Measurements from ENCODE around the gene RFX8.
"Not testable (repeated sequence)": the region's sequence is repeated elsewhere in the genome, so short reads cannot be mapped to it uniquely, and the experiment has no call there.

Gene RFX8

DNA sequence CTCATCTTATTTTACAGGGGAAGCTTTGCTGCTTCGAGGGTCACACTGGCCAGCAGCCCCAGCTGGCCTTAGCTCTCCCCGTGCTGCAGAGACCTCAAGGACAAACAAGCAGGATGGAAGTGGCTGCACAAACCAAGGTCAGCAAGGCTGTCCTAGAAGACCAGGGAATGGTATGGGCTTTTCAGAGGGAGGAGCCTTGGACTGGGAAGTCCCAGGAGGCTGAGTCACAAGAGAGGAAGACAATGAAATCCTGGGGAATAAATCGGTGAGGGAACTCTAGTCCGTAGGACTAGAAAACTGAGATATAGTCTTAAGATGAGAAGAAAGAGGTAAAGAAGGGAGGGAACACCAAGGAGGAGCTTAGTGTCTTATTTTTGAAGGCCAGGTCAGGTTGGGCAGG, 103.3 kb downstream of the RFX8 start:
- DNase-seq, result no peak

DNA sequence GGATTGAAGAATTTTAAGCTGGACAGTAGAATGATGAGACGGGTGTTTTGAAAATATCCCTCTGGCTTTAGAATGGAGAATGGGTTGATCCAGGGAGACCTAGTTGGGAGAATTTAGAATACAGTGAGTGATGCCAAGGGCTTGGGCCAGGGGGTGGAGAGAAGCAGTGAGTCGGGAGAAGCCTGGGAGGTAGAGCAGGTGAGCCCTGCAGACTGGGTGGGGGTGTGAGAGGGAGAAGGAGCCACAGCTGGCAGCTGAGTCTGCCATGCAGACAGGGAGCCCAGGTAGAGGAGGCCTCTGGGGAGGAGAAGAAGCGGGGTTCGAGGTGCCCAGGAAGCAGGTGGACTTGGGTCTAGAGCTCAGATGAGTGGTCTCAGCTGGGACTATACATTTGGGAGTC, 105.8 kb downstream of the RFX8 start:
- no peak for DNase-seq

DNA sequence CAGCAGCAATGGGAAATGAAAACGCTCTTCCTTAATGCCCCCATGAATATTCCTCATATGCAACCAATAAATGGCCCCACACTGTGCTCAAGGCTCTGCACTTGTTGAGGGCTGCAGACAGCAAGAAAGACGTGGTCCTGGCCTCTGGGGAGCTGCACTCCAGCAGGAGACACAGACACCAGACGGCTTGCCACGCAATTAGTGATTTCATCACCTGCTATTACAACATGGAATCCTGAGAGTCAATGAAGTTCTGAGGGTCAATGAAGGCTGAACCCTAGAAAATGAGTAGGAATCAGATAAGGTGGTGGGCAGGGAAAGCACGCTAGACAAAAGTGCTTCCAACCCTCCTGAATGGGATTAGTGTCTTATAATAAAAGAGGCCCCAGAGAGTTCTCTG, 106.5 kb downstream of the RFX8 start:
- DNase-seq, result no peak

DNA sequence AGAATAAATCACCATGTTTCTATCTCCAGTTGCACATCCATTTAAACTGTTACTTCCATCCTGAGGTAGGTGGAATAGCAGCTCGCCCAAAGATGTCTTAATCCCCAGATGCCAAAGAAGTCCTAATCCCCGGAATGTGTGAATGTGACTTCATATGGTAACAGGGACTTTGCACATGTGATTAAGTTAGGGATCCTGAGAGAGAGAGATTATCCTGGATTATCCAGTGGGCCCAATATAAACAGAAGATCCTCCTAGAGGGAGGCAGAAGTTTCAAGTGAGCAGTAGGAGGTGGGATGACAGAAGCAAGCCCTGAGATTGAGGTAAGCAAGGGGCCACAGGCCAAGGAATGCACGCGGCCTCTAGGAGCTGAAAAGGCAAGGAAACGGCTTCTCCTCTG, 107.4 kb downstream of the RFX8 start:
- DNase-seq, result no peak

DNA sequence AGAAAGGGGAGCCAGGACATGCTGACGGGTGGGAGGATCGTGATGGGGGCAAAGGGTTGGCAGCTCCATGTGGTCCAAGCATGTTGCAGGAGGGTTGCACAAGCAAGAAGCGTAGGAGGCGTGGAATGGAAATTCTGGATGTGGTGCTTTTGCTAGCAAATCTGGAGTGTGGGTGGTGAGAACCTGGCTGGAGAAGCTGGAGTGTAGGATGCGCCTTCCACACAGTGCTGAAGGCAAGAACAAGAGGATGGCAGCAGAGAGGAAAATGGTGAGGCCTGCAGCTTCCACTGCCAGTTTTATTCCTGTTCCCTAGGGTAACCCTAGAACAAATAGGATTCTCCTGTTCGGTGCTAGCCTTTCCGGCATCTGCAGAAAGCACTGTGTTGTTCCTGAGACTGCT, 110.0 kb downstream of the RFX8 start:
- no peak for DNase-seq

DNA sequence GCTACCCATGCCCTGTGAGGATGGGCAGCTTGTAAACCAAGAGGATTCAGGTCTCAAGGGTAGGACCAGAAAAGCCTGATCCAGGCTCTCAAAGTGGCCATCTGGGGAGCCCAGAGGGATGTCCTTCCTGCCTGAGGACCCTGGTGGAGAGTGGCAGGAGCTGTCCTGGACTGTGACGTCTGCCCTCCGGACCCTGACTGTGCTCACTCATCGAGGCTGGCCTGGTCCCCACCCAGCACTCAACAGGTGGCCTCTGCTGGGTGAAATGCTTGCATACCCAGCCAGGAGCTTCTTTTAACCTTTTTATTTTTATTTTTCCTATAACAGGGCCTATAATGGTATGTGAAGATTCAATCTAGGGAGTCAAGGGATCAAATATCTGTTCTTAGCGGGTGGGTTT, 112.1 kb downstream of the RFX8 start:
- DNase-seq, result no peak

DNA sequence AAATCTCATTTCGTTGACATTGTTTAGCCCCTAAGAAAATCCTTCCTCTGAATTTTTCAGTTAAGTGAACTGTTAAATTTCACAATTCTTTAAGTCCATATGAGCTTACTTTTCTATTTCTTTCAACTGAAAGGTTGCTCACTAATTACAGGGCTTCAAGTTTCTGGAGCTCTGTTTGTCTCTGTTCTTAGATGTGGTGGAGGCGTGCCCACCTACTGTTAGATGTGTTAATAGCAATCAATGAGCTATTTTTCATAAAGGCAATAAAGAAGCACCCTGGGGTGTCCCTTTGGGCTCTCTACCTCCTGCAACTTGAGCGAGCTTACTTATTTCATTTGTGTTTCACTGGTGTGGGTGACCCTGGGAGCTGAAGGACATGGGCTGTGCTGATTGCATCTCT, 112.6 kb downstream of the RFX8 start:
- no peak for DNase-seq

DNA sequence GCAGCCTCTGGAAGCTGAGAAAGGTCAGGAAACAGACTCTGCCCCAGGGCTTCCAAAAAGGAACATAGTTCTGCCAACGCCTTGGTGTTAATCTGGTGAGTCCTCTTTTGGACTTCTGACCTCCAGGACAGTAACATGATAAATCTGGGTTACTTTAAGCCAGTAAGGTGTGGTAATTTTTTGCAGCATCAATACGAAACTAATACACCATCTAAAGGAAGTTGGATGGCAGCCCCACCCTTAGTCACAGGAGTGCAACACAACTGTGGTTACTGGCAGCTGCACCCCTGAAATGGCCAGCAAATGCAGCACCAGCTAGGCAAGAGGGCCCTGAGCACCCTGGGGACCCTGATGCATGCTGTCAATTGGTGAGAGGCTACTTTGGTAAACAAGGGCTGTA, 113.4 kb downstream of the RFX8 start:
- DNase-seq, result no peak

DNA sequence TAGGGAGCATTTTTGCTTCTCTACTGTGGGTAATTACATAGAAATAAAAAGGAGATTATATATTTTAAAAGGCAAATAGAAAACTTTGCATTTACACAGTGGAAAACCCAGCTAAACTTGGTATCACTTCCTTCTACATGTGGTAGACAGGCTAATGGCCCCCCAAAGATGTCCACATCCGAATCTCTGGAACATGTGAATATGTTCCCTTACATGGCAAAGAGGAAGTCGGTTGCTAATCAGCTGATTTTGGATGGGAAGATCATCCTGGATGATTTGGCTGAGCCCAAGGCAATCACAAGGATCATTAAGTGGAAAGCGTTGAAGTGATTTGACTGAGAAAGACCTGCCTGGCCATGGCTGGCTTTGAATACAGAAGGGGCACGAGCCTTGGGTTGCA, 113.8 kb downstream of the RFX8 start:
- no peak for DNase-seq

DNA sequence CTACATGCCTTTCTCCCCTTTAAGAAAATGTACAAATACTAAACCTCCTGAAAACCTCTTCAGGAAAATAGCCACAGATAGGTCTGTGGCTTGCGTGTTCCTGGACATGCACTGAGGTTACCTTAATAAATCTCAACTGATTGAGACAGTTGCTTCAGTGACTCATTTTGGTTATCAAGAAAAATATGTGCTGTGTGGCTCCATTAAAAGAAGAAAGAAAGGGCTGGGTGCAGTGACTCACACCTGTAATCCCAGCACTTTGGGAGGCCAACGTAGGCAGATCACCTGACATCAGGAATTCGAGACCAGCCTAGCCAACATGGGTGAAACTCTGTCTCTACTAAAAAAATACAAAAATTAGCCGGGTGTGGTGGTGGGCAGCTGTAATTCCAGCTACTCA, 114.7 kb downstream of the RFX8 start:
- no peak for DNase-seq

DNA sequence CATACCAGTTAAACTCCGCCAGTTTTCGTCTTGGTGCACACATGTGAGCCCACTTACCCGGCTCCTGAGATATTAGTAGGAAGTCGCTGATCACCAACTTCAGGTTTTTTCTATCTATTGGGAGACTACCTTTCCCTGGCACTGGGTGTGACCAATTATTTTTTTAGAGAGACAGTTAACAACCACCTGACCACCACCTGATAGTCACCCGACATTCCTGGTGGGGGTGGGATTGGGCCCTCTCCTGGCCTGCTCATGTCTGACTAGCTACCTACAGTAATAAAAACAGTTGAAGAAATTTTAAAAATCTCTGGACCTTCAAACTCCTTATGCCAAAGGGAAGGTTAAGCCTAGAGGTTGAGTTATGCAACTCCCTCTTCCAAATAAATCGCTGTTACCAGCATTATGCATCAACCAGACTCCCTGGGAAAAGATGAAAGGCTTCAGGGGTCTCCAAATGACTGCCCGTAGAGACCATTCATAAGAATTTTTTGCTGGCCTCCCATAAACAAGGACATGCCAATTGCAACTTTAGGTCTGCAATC, 115.4 kb downstream of the RFX8 start:
- no peak for DNase-seq

DNA sequence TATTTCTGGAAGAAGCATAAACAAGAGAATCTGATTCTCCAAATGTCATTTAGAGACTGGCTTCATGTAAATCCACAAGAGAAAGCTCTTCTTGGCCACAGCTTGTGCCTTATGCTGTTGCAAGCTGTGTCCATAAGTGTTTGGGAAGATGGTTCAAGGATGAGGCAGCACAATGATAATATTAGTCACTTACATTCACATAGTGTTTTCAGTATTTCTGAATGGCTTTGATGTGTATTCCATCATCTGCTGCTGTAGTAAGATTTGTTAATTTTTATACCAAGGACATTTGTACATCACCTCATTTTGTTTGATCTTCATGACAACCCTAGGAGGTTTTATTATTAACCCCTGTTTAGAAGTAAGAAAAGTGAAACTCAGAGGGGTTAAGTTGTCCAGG, 117.5 kb downstream of the RFX8 start:
- DNase-seq, result no peak

DNA sequence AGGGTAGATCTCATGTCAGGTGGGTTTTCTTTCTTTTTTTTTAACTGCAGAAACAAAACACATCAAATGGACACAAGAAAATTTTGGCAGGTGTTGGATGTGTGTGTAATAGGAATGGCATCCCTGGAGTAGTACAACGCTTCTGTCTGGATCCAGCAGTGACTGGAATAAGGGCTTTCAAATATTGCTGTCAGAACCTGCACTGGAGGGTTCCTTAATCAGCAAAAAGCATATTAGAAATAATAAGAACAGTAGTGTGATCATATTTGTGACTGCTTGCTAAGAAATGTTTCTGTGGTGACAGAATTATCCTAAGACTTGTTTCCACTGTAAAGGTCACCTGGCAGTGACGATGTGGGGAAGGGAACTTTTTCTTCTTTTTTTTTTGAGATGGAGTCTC, 118.4 kb downstream of the RFX8 start:
- no peak for DNase-seq

DNA sequence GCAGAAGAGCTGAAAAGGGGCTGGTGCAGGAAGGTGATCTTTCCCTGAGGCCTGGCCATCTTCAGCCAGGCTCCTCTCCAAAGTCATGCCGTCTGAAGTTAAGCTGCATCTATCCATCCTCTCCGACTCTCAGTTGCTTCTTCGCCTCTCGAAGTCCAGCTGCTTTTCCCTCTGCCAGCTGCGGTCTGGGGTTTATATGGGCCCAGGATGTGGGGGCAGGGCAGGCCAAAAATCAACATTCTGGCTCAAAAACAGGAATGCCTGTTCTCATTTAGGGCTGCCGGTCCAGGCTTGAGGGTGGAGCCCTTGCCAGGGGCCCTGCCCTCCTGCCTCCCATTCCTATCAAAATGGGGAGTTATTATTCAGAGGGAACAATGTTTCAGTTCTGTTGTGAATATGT, 118.9 kb downstream of the RFX8 start:
- DNase-seq, result no peak

DNA sequence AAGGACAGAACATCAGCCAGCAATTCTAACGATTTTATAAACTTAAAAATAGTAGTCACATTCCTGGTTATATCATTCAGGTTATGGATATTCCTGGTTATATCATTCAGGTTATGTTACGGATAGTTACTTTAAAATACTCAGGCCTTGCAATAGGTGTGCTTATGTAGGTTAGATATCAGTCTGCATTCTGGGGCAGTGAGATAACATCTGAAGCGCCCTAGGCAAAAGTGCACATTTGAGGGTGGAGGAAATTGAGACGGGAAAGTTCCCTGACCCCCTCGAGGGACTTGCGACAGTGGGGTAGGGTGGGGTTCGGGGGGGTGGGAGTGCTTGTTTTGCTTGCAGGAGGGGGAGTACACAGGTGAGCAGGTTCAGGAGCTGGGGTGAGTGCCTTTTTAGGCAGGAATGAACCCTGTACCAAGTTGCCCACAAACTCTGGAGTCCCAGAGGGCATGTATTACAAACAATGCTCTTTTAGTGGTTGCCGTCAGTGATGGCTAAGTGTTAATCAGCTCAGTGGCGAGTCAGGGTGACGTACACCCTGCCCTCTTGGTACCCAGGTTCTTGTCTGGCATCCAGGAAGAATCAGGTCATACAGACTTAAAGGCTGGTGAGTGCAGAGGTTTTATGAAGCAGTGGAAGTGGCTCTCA, 119.4 kb downstream of the RFX8 start:
- DNase-seq, result no peak

DNA sequence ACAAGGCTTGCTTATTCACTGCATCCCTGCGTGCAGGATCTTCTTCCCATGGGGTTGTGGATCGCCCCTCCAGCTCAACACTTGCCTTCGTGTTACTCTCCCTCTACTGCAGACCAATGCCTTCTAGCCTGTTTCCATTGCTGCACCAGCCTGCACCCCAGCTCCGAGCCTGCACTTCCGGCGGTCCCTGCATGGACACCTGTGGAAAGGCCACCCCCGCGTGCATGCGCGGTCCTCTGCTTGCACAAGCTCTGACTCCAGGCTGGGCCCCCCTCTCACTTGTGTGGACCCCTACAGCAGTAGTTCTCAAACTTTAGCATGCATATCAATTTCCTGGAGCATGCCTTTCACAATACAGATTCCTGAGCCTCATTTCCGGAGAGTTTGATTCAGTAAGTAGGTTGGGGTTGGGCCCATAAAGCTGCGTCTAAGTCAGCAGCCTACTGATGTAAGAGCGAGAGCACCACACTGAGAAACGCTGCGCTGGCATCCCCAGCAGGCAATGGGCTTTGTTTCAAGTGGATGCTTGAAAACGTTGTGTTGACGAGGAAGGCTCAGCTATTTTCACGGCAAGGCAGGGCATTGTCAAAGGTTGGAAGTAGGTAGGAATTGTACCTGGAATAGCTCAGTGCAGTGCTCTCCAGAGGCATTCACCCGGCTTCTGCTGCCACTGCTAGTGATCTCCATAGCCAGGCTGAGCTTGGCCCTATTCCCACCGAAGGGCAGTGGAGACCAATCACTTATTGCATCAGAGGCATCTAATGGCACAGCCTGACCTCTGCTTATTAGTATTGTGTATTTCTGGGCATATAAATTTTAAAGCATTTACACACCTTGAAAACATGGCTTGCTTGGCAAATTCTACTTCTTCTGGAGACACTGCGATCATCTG, 120.2 kb downstream of the RFX8 start:
- no peak for DNase-seq

DNA sequence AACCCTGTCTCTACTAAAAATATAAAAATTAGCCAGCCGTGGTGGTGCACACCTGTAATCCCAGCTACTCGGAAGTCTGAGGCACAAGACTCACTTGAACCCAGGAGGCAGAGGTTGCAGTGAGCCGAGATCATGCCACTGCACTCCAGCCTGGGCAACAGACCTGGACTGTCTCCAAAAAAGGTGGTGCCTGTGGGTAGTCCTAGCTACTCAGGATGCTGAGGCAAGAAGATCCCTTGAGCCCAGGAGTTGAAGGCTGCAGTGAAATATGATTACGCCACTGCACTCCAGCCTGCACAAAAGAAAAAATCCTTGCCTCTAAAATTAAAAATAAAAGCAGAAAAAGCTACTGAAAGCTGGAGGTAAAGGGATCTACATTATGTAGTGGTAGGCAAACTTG, 122.3 kb downstream of the RFX8 start:
- not testable (repeated sequence) for DNase-seq

DNA sequence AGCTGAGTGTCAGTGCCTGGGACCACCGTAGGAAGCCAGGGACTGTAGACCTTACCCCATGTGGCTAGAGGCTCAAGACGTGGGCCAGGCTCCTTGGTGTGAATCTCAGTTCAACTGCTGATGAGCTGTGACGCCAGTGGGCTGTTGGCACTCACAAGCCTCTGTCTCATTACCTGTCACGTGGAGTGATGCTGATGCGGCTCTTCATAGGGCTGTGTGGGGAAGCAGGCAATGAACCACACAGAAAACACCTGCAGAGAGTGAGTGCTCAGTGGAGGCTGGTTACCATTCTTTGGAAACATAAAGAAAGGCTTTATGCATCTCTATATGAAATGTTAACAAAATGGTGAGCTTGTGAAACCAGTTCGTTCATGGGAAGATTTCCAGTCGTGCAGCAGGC, 123.7 kb downstream of the RFX8 start:
- DNase-seq, result no peak

DNA sequence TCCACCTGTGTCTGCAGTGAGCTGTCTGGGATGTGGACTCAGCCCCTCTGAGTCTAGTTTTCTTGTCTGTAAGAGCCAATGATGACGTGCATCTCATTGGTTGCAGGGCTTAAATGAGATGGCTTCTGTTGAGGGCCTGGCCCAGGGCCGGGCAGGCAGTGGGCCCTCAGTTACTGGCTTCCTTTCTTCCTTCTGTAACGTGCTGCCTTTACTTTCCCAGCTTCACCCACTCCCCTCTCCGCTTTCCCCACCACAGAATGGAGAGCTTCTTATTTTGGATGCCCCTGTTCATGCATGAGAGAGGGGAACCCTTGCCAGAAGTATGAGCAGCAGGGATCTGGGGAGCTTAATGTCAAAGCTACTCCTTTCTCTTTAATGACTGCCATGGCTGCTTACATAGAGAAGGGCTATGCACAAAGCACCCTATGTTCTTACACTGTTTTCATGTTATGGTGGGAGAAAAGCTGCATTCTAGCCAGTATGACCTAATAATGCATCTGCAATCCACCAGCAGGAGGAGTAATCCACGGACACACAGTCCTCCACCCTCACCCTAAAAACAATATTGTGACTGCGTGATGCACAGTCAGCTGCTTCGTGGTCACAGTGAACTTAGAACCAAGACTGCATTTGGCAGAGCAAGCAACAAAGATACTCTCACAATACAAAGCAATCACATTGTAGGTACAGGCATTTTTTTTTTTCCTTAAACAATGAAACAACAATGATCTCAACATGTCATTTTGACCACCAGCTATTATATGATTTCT, 124.8 kb downstream of the RFX8 start:
- DNase-seq, result no peak

DNA sequence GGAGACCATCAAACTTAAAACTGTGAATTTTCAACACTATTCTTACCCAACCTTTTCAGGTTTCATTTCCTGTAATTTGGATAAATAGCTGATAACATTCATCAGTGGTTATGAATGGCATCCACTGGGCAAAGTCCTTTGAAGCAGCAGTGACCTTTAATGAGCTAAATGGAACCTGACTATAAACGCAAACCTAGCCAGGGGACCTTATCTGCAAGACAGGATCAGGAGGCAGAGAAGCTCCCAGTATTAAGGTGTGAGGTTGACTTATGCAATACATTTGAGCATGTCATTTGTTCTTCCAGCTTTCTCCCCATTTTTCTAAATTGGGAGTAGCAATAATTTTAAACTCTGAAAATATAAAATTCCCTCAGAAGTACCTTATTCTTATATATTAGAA, 126.0 kb downstream of the RFX8 start:
- DNase-seq, result no peak

Data from NCI-H526 treated with DMSO at 0.1 percent for 48 hours (cell line).